WTC11 (cell line): ENCODE measurements around the gene DEDD2. TPM values are rescaled to one million over a fixed set of nuclear protein-coding genes. Genes with fewer than 3 reads are reported as not detected.

Experiments used
- ATAC-seq: fragments of 200-7000 bp; cut with Tn5 transposase; 2 replicates; pipeline ENCODE4 v1.10.0; 2021; ENCODE audit warnings: mild to moderate bottlenecking, moderate library complexity
- CTCF ChIA-PET: fragments of 300-600 bp; sonication (Branson Sonifier 250); formaldehyde crosslinking; loops from one replicate; lab custom pipeline; 2021; ENCODE audit warnings: antibody characterized with exemption; lab: Charles Lee
- POLR2A ChIA-PET: fragments of 350-600 bp; sonication (Branson Sonifier 250); formaldehyde crosslinking; loops from one replicate; lab custom pipeline; 2021; ENCODE audit warnings: antibody characterized with exemption; lab: Charles Lee
- DNase-seq: peaks from one replicate; pipeline ENCODE4 v3.0.0; 2021; ENCODE audit warnings: low spot score
- H3K27ac Mint-ChIP-seq: 2 replicates; pipeline ENCODE4 v1.8.0; 2021; ENCODE audit warnings: mixed read lengths
- H3K27me3 Mint-ChIP-seq: 2 replicates; pipeline ENCODE4 v1.8.0; 2021; ENCODE audit warnings: low read depth, mild to moderate bottlenecking, moderate library complexity, mixed read lengths
- H3K36me3 Mint-ChIP-seq: 2 replicates; pipeline ENCODE4 v1.8.0; 2021; ENCODE audit warnings: mixed read lengths
- H3K4me1 Mint-ChIP-seq: 2 replicates; pipeline ENCODE4 v1.8.0; 2022; ENCODE audit warnings: mixed read lengths
- H3K4me3 Mint-ChIP-seq: 2 replicates; pipeline ENCODE4 v1.8.0; 2021; ENCODE audit warnings: mild to moderate bottlenecking, moderate library complexity, mixed read lengths
- H3K9me3 Mint-ChIP-seq: 2 replicates; pipeline ENCODE4 v1.8.0; 2021; ENCODE audit warnings: mixed read lengths
- ATF3 ChIP-seq: sonication (generic); formaldehyde crosslinking; conservative IDR thresholded peaks from 2 replicates; pipeline ENCODE4 v1.8.1; 2022; ENCODE audit warnings: mild to moderate bottlenecking, missing genetic modification reagents
- CREB1 ChIP-seq: sonication (generic); formaldehyde crosslinking; IDR thresholded peaks from 2 replicates; pipeline ENCODE4 v1.8.0; 2023; ENCODE audit warnings: mild to moderate bottlenecking, missing genetic modification reagents
- ESRRA ChIP-seq: sonication (generic); formaldehyde crosslinking; IDR thresholded peaks from 2 replicates; pipeline ENCODE4 v1.8.1; 2022; ENCODE audit warnings: mild to moderate bottlenecking, missing genetic modification reagents, borderline replicate concordance
- FOXP1 ChIP-seq: sonication (generic); formaldehyde crosslinking; IDR thresholded peaks from 2 replicates; pipeline ENCODE4 v1.8.0; 2022; ENCODE audit warnings: missing genetic modification reagents, mild to moderate bottlenecking, moderate library complexity, borderline replicate concordance
- GTF2I ChIP-seq: fragments of 250-450 bp; sonication (Bioruptor Pico); conservative IDR thresholded peaks from 2 replicates; pipeline ENCODE4 v1.4.0; 2021; ENCODE audit warnings: mild to moderate bottlenecking
- MLX ChIP-seq: sonication (generic); formaldehyde crosslinking; IDR thresholded peaks from 2 replicates; pipeline ENCODE4 v1.8.1; 2023; ENCODE audit warnings: mild to moderate bottlenecking, missing genetic modification reagents, moderate library complexity
- MYBL2 ChIP-seq: sonication (generic); formaldehyde crosslinking; IDR thresholded peaks from 2 replicates; pipeline ENCODE4 v1.8.1; 2023; ENCODE audit warnings: mild to moderate bottlenecking, moderate library complexity, missing genetic modification reagents
- NFE2L1 ChIP-seq: sonication (generic); formaldehyde crosslinking; IDR thresholded peaks from 2 replicates; pipeline ENCODE4 v1.8.1; 2023; ENCODE audit warnings: missing genetic modification reagents
- NFYB ChIP-seq: sonication (generic); formaldehyde crosslinking; conservative IDR thresholded peaks from 2 replicates; pipeline ENCODE4 v1.8.0; 2022; ENCODE audit warnings: low read depth, missing genetic modification reagents
- NR3C1 ChIP-seq: sonication (generic); formaldehyde crosslinking; conservative IDR thresholded peaks from 2 replicates; pipeline ENCODE4 v1.8.1; 2023; ENCODE audit warnings: low read depth, mild to moderate bottlenecking, missing genetic modification reagents
- SOX15 ChIP-seq: fragments of 250-450 bp; sonication (Bioruptor Pico); IDR thresholded peaks from 2 replicates; pipeline ENCODE4 v1.9.0; 2021; ENCODE audit warnings: mild to moderate bottlenecking
- ZNF671 ChIP-seq: fragments of 250-450 bp; sonication (Bioruptor Pico); IDR thresholded peaks from 2 replicates; pipeline ENCODE4 v1.8.0; 2021; ENCODE audit warnings: mild to moderate bottlenecking
- ZSCAN18 ChIP-seq: fragments of 250-450 bp; sonication (Bioruptor Pico); IDR thresholded peaks from 2 replicates; pipeline ENCODE4 v2.1.2; 2022; ENCODE audit warnings: mild to moderate bottlenecking, moderate library complexity
- total RNA-seq: library from RNA; stranded (reverse); gene quantifications from 3 replicates; pipeline ENCODE4 v1.2.3, GENCODE V29; 2021
- TF ChIP-seq, protein P1 (sequence below): sonication (generic); formaldehyde crosslinking; IDR thresholded peaks from 2 replicates; pipeline ENCODE4 v1.8.0; 2022; ENCODE audit warnings: mild to moderate bottlenecking, missing genetic modification reagents
- TF ChIP-seq, protein P2 (sequence below): sonication (generic); formaldehyde crosslinking; IDR thresholded peaks from 2 replicates; pipeline ENCODE4 v1.8.0; 2022; ENCODE audit warnings: mild to moderate bottlenecking, missing genetic modification reagents
- TF ChIP-seq, protein P3 (sequence below): sonication (generic); formaldehyde crosslinking; IDR thresholded peaks from 2 replicates; pipeline ENCODE4 v1.8.1; 2023; ENCODE audit warnings: mild to moderate bottlenecking, missing genetic modification reagents
- TF ChIP-seq, protein P4 (sequence below): fragments of 250-450 bp; sonication (Bioruptor Pico); IDR thresholded peaks from 2 replicates; pipeline ENCODE4 v1.9.0; 2021; ENCODE audit warnings: mild to moderate bottlenecking, borderline replicate concordance
- TF ChIP-seq, protein P5 (sequence below): sonication (generic); formaldehyde crosslinking; IDR thresholded peaks from 2 replicates; pipeline ENCODE4 v1.8.1; 2022; ENCODE audit warnings: low read depth, missing genetic modification reagents, borderline replicate concordance
- TF ChIP-seq, protein P6 (sequence below): fragments of 200-600 bp; IDR thresholded peaks from 2 replicates; pipeline ENCODE4 v1.8.0; 2022; ENCODE audit warnings: antibody characterized with exemption

DEDD2 gene
- total RNA-seq, 1 experiment from 2014 or later: 37.7 TPM

GRCh38 chr19:42161616-42162263 is 55.7 kb downstream of the DEDD2 start:
- no peaks in the 10 kb centered on the region for H3K9me3 Mint-ChIP-seq
- no peaks in the 10 kb centered on the region for H3K36me3 Mint-ChIP-seq
- TF ChIP-seq ATF3 (no peak), MLX (CRISPR knock-in tag) (no peak), SOX15 (CRISPR knock-in tag) (no peak), NR3C1 (no peak), ESRRA (no peak), CREB1 (CRISPR knock-in tag) (no peak), MYBL2 (CRISPR knock-in tag) (no peak), FOXP1 (CRISPR knock-in tag) (no peak), ZNF671 (no peak), NFE2L1 (CRISPR knock-in tag) (no peak), GTF2I (no peak), NFYB (CRISPR knock-in tag) (no peak), ZSCAN18 (CRISPR knock-in tag) (no peak)
- TF ChIP-seq, protein P1, sequence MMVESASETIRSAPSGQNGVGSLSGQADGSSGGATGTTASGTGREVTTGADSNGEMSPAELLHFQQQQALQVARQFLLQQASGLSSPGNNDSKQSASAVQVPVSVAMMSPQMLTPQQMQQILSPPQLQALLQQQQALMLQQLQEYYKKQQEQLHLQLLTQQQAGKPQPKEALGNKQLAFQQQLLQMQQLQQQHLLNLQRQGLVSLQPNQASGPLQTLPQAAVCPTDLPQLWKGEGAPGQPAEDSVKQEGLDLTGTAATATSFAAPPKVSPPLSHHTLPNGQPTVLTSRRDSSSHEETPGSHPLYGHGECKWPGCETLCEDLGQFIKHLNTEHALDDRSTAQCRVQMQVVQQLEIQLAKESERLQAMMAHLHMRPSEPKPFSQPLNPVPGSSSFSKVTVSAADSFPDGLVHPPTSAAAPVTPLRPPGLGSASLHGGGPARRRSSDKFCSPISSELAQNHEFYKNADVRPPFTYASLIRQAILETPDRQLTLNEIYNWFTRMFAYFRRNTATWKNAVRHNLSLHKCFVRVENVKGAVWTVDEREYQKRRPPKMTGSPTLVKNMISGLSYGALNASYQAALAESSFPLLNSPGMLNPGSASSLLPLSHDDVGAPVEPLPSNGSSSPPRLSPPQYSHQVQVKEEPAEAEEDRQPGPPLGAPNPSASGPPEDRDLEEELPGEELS: no peak
- TF ChIP-seq, protein P2, sequence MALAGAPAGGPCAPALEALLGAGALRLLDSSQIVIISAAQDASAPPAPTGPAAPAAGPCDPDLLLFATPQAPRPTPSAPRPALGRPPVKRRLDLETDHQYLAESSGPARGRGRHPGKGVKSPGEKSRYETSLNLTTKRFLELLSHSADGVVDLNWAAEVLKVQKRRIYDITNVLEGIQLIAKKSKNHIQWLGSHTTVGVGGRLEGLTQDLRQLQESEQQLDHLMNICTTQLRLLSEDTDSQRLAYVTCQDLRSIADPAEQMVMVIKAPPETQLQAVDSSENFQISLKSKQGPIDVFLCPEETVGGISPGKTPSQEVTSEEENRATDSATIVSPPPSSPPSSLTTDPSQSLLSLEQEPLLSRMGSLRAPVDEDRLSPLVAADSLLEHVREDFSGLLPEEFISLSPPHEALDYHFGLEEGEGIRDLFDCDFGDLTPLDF (CRISPR knock-in tag): no peak
- TF ChIP-seq, protein P3, sequence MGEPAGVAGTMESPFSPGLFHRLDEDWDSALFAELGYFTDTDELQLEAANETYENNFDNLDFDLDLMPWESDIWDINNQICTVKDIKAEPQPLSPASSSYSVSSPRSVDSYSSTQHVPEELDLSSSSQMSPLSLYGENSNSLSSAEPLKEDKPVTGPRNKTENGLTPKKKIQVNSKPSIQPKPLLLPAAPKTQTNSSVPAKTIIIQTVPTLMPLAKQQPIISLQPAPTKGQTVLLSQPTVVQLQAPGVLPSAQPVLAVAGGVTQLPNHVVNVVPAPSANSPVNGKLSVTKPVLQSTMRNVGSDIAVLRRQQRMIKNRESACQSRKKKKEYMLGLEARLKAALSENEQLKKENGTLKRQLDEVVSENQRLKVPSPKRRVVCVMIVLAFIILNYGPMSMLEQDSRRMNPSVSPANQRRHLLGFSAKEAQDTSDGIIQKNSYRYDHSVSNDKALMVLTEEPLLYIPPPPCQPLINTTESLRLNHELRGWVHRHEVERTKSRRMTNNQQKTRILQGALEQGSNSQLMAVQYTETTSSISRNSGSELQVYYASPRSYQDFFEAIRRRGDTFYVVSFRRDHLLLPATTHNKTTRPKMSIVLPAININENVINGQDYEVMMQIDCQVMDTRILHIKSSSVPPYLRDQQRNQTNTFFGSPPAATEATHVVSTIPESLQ (CRISPR knock-in tag): no peak
- TF ChIP-seq, protein P4, sequence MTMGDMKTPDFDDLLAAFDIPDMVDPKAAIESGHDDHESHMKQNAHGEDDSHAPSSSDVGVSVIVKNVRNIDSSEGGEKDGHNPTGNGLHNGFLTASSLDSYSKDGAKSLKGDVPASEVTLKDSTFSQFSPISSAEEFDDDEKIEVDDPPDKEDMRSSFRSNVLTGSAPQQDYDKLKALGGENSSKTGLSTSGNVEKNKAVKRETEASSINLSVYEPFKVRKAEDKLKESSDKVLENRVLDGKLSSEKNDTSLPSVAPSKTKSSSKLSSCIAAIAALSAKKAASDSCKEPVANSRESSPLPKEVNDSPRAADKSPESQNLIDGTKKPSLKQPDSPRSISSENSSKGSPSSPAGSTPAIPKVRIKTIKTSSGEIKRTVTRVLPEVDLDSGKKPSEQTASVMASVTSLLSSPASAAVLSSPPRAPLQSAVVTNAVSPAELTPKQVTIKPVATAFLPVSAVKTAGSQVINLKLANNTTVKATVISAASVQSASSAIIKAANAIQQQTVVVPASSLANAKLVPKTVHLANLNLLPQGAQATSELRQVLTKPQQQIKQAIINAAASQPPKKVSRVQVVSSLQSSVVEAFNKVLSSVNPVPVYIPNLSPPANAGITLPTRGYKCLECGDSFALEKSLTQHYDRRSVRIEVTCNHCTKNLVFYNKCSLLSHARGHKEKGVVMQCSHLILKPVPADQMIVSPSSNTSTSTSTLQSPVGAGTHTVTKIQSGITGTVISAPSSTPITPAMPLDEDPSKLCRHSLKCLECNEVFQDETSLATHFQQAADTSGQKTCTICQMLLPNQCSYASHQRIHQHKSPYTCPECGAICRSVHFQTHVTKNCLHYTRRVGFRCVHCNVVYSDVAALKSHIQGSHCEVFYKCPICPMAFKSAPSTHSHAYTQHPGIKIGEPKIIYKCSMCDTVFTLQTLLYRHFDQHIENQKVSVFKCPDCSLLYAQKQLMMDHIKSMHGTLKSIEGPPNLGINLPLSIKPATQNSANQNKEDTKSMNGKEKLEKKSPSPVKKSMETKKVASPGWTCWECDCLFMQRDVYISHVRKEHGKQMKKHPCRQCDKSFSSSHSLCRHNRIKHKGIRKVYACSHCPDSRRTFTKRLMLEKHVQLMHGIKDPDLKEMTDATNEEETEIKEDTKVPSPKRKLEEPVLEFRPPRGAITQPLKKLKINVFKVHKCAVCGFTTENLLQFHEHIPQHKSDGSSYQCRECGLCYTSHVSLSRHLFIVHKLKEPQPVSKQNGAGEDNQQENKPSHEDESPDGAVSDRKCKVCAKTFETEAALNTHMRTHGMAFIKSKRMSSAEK (CRISPR knock-in tag): no peak
- TF ChIP-seq, protein P5, sequence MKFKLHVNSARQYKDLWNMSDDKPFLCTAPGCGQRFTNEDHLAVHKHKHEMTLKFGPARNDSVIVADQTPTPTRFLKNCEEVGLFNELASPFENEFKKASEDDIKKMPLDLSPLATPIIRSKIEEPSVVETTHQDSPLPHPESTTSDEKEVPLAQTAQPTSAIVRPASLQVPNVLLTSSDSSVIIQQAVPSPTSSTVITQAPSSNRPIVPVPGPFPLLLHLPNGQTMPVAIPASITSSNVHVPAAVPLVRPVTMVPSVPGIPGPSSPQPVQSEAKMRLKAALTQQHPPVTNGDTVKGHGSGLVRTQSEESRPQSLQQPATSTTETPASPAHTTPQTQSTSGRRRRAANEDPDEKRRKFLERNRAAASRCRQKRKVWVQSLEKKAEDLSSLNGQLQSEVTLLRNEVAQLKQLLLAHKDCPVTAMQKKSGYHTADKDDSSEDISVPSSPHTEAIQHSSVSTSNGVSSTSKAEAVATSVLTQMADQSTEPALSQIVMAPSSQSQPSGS (CRISPR knock-in tag): no peak
- TF ChIP-seq, protein P6, sequence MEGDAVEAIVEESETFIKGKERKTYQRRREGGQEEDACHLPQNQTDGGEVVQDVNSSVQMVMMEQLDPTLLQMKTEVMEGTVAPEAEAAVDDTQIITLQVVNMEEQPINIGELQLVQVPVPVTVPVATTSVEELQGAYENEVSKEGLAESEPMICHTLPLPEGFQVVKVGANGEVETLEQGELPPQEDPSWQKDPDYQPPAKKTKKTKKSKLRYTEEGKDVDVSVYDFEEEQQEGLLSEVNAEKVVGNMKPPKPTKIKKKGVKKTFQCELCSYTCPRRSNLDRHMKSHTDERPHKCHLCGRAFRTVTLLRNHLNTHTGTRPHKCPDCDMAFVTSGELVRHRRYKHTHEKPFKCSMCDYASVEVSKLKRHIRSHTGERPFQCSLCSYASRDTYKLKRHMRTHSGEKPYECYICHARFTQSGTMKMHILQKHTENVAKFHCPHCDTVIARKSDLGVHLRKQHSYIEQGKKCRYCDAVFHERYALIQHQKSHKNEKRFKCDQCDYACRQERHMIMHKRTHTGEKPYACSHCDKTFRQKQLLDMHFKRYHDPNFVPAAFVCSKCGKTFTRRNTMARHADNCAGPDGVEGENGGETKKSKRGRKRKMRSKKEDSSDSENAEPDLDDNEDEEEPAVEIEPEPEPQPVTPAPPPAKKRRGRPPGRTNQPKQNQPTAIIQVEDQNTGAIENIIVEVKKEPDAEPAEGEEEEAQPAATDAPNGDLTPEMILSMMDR: no peak
- ATAC-seq (no peak), DNase-seq (no peak)
- H3K4me3 Mint-ChIP-seq: no peak overlapping the region
- ChIA-PET CTCF (interaction anchor here (0.7 to 1.2 kb wide), 2 partner anchors 14 to 15 kb away, joined by 3 to 4 read pairs; no protein-coding TSS in a partner anchor), POLR2A (no interaction called here)
- H3K27ac Mint-ChIP-seq: no peak overlapping the region
- peaks cover 23% of the 10 kb centered on the region for H3K27me3 Mint-ChIP-seq
- no peaks in the 10 kb centered on the region; the same call in 1 of the 2 replicates for H3K4me1 Mint-ChIP-seq
